SK-N-DZ (cell line): Measurements from ENCODE around the gene MICAL3.
"Not testable (repeated sequence)": the region's sequence is repeated elsewhere in the genome, so short reads cannot be mapped to it uniquely, and the experiment has no call there.

Experiments
- DNase-seq: peaks from one replicate; pipeline ENCODE4 v3.0.0-alpha.2; 2015; ENCODE audit warnings: low spot score

MICAL3 gene

DNA sequence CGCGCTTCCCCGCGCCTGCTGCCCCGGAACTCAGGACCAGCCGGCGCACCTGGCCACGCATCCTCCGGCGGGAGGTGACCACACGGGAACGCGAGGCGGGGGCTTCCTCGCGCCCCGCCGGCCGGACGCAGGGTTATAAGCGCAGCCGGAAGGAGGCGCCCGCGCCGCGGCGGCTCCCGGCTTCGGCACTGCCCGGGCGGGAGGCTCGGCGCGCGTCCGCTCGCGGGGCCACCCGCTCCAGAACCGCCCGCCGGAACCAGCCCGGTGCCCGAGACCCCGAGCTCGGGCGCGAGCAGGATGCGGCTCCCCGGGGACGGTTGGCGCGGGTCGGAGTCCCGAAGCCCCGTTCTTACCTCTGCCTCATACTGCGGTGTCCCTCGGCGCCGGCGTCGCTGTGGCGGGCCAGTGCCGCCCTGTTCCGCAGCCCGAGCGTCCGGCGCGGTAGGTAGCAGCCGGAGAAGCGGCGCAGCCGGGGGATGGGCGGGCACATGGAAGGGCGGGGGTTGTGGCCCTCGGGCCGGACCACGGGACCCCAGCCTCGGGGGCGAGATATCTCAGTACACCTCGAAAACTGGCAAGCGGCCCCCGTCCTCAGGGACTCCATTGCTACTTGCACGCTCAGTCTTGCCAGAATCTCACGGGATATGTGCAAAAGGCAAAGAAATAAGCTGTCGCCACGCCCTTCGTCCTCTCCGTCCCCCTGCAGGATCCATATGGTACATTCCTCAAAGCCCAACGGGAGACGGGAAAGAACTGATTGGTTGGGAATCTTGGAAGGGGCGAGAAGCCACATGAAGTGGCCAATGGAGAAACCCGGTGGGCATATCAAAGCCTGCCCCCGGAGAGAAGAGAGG, 23.1 kb downstream of the MICAL3 start:
- DNase-seq = peak; percentile 99

DNA sequence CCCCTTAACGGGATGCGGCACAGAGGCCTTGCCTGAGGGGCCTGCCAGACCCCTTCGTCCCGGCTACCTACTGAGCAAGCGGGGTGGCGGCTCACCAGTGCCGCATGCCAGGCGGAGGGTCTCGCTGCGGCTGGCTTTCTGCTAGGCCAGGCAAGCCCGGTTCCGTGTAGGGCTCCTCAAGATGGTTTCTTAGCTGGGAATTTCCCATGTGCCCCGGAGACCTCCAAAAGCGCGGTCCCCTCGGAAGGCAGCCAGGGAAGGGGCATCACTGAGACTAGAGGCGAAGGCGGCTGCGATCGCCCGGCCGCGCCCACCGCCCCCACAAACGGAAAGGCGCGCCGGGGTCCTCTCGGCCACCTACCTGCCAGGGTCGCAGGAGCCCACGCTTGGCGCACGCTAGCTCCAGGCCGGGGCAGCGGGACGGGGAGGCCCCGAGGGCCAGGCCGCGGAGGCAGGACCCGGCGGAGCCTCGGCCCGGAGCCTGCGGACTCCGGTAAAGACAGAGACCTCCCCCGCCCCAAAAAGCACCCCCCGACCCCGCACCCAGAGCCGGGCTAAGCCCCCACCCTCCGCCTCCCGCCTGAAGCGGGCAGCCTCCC, 23.8 kb downstream of the MICAL3 start:
- peak; percentile 34 for DNase-seq

DNA sequence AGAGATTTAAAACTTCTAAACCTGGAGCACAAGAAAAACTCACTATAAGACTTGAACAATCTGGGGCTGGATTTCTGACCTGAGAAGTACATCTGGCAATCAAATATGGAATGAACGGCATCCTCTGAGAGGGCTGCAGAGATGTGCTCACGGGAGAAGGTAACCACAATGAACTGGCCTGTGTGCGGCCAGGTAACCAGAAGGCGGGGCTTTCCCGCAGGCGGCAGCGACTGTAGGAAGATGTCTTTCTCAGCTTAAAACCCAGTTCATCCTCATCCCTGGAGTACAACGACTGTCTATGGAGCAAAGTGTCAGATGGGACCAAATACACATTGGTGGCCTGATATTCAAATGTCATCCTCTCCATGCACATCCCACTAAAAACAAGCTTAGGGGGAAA, 24.5 kb downstream of the MICAL3 start:
- no peak for DNase-seq

DNA sequence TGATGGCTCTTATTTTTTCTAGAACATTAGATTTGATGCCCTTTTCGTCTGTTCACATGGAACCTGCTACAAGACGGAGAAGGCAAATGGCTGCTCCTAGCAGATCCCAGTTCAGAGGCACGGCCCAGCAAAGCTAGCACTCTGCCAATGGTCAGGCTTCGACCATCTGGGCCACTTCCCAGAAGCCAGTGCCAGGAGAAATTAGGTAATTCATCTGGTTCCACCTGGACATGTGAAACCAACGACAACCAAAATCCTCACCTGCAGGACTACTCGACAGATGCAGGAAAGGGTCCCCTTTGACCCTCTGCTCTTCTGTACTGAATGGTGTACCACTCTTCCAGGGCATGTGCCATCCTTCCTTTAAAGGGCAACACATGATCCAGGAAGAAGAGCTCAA, 25.4 kb downstream of the MICAL3 start:
- no peak for DNase-seq

DNA sequence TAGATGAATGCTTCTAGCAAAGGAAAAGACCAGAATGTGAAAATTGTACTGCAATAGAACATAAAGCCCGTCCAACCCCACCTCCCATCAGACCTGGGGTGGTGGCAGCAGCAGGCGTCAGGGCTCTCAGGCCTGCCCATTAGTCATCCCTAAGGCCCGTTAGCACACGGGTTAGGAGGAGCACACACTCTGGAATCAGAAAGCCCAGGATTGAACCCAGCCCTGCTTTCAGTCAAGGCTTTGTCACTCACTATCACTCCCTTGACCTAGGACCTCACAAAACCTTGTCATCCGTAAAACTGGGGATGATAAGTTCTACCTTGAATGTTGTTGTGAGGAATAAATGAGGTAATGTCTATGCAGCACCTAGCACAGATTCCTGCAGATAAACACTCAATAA, 26.9 kb downstream of the MICAL3 start:
- DNase-seq = no peak

DNA sequence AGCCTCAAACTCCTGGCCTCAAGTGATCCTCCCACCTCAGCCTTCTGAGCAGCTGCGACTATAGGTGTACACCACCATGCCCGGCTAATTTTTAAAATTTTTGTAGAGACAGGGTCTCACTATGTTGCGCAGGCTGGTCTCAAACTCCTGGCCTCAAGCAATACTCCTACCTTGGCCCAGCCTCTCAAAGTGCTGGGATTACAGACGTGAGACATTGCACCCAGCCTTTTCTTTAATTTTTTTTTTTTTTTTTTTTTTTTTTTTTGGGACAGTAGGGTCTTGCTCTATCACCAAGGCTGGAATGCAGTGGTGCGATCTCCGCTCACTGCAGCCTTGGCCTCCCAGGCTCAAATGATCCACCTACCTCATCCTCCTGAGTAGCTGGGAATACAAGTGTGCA, 29.1 kb downstream of the MICAL3 start:
- DNase-seq = not testable (repeated sequence)

DNA sequence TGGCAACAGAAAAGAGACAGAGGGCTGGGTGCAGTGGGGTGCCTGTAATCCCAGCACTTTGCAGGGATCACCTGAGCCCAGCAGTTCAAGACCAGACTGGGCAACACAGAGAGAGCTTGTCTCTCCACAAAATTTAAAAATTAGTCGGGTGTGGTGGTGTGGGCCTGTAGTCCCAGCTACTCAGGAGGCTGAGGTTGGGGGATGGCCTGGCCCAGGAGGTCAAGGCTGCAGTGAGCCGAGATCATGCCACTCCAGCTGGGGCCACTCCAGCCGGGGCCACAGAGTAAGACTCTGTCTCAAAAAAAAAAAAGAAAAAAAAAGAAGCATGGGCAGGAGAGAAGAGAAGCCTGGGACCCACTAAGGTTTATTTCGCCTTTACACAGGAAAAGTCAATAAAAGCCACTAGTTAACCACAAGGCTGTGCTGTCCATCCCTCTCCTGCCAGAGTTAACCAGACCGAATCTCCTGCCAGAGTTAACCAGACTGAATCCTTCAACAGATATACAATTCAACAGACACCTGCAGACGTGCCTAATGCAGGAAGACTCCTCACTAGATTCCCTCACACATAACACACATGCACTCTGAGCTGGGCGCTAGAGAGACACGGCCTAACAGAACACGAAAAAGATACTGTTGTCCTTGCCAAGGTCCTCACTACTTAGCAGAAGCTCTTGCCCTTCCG, 29.8 kb downstream of the MICAL3 start:
- no peak for DNase-seq

DNA sequence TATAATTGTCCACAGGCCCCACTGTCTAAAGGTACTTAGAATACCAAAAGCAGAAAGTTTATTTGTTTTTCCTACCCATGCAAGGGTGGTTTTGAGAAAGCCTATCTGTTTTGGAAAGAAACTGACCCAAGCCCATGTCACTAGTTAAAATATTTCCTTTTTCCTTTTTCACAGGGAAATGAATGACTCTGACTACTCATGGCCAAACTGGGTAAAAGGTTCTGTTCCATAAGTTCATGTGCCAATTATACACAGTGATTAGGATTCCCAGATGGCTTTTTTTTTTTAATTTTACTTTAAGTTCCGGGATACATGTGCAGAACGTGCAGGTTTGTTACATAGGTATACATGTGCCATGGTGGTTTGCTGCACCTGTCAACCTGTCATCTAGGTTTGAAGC, 31.4 kb downstream of the MICAL3 start:
- not testable (repeated sequence) for DNase-seq

DNA sequence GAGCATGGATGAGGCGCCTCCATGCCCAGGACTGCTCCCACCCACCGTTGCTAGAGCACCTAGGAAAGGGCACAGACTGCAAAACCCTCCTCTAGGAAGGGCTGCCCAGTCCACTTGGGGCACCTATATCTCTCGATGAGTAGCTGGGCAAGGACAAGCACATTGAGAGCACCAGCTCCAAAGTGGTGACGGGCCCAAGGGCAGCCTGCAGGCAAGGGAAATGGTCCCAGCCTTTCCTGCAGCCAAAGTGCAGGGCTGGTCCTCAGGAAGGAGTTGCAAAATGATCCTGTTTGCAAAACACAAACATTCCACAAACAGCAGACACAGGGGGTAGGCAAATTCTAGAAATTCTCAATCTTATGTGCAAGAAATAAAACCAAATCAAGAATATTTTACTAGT, 32.4 kb downstream of the MICAL3 start:
- not testable (repeated sequence) for DNase-seq

DNA sequence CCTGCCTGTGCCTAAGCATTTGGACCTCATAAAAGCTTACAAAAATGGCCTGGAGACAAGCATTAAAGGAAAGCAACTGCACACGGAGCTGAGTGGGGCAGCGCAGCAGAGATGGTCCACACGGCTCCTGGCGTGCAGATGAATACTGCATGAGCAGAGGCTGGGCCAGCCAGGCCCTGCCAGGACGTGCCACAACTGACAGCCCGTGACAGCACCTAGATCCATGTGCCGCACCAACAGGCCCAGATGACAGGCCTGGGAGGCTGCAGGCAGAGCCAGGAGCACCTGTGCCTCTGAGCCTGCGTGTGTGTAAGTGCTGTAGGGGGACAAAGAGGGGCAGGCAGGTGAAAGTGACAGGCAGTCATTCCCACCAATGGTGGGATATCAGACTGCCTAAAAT, 33.4 kb downstream of the MICAL3 start:
- DNase-seq = no peak

DNA sequence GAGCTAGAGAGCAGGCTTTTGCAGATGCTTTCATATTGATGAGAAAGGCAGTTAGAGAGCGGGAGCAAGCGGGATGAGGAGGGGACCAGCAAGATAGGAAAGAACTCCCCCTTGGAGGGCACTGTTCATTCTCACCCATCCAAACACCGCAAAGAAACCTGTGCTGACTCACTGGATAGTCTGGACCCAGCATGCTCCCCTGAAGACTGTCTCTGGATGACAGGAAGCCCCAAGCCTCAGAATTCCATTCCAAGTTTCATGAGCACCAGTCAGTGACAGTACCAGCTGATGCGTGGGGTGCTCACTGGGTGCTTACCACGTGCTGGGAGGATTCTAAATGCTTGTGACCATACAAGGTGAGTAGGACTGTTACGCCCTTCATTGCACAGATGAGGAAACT, 34.2 kb downstream of the MICAL3 start:
- no peak for DNase-seq

DNA sequence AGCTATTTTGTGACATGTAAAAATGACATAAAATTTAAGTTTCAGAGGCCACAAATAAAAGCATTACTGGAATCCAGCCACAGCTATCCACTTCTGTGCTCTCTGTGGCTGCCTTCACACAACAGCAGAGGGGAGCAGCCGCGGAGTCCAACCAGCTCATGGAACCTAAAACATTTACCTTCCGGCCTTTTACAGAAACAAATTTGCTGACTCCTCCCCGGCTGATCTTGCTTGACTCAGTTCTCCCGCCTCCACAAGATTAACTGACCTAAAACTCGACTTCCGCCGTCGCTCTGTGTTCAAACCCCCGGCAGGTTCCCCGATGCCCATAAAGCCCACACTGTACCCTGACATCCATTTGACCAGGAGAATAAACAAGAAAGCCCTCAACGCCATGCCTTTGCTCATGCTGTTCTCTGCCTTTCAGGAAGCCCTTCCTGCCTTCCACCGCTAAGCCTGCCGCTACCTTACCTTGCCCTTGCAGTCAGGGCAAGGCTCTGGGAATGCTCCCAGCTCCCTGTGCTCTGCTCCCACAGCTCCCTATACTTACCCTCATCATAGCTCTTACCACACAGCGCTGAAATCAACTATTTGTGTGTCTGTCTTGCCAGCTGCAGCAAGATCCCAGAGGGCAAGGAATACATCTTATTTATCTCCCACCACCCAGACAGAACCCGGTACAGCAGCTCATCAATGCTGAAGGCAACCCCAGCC, 35.4 kb downstream of the MICAL3 start:
- no peak for DNase-seq

DNA sequence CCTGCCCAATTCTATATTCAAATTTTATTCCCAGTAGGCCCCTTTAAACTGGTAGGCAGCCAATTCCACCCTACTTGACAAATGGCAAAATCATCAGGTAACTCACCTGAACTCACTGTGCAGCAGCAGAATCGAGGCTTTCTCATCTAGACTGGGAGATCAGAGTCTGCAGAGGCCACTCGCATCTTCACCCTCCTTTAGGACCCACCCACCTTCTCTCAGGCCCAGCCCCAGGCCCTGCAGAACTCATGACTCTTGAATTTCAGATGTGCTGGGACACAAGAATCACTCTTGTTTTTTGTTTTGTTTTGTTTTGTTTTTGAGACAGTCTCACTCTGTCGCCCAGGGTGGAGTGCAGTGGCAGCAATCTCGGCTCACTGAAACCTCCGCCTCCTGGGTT, 38.8 kb downstream of the MICAL3 start:
- no peak for DNase-seq

DNA sequence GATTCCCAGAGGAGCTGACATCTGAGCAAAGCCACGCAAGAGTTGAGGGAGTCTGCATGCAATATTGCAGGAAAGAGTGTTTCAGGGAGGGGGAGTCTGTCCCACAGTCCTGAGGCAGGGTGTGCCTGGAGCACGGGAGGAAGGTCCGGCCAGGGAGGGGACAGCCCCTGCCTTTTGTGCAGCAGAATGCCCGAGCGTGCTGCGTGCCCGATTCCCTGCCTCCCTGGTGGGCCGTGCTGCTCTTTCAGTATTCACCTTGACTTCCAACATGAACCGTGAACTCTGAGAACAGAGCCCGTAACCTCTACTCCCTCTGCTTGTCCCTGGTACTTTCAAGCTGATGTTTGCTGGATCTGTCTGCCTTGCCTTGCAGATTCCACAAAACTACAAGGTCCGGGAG, 39.3 kb downstream of the MICAL3 start:
- DNase-seq = not testable (repeated sequence)

DNA sequence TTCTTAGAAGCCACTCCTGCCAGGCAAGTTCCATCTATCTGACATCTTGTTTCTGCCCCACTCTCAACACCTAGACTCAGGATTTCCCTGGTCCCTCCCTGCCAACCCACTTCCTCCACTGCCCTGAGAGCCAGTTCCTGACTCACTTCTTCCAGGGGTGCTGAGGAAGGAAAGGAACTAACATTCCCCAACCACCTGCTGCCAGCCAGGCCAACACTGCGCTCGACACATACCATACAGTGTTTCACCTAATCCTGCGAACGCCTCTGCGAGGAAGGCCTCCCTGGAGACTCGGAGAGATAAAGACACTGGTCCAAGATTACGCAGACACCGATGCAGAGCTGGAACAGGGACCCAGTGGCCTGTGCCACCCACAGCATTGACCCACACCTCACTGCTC, 40.2 kb downstream of the MICAL3 start:
- DNase-seq = no peak

DNA sequence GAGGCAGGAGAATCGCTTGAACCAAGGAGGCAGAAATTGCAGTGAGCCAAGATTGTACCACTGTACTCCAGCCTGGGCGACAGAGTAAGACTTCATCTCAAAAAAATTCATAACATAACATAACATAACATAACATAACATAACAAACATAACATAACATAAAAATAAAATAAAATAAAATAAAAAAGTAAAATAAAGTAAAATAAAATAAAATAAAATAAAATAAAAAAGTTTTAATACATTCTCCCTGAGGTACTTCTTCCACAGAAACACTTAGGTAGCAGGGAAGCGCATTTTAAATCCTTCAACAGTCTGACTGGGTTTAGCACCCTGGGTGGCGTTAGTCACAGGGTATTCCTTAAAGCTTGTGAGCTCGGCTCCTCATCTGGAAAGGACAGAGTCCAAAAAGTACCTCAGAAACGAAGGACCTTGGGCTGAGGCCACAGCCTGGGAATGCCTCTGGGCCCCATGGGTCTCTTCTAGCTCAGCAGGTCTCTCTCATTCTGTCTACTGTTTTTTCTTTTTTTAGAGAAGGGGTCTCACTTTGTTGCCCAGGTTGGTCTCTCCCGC, 41.7 kb downstream of the MICAL3 start:
- DNase-seq = no peak

DNA sequence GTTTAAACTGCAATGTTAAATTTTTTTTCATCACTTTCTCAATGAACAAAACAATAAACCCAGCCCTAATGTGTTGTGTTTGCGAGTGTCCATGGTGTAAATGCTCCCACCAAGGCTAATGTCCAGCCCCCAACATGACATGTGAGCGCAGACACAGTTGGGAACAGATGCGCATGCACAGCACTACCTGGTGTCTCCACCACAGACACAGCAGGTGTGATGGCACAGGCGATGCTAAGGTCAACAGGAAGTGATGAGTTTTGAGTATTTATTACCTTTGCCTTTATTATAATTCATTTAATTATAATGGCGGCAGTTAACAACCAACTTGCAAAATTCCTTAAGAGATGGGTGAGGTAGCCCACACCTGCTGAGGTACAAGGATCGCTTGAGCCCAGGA, 42.9 kb downstream of the MICAL3 start:
- DNase-seq = no peak

DNA sequence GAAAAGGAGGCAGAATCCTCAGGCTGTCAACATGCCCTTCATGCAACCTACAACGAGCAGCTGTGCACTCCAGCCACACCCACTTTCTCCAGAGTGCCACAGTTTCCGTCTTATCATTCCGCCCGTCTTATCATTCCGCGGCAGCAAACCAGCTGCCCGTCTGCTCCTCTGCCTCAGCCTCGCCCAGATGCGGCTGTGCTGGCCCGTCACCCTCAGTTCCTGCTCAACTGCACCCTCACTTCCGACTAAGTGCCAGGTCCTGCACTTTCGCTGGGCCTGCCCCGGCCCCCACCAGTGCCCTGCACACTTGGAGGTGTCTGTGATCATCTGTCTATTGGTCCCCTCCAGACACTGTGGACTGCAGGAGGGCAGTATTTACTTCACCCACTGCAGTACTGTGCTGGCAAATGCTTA, 43.7 kb downstream of the MICAL3 start:
- DNase-seq = peak; percentile 73

DNA sequence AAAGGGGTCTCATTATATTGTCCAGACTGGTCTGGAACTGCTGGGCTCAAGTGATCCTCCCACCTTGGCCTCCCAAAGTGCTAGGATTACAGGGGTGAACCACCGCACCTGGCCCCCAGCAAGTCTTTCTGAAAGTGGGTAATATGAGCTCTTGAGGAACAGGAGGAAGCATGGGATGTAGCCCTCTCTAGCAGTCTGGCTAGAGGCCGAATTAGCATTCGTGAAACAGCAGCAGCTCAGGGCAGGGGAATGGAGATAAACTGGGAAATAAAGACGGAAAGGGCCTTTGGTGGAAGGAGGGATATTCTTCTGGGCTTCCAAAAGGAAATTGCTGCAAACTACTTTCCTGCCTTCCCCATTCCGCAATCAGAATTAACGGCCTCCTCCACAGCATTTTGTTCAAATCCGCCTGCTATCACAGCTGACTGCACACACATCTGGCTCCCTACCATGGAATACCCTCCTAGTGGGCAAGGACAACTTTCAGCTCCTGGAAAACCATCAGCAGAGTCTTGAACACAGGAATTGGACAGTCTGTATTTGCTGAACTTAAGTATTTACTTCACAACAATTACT, 44.3 kb downstream of the MICAL3 start:
- DNase-seq = no peak

DNA sequence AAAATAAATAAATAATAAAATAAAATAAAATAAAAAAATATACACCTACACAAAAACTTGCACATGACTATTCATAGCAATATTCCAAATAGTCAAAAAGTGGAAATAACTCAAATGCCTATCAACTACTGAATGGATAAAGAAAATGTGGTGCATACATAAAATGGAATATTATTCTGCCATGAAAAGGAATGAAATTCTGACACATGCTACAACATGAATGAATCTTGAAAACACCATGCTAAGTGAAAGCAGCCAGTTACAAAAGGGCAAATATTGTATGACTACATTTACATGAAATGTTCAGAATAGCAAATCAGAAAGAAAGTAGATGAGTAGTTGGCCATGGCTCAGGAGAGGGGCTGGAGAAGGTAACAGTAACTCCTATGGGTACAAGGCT, 46.3 kb downstream of the MICAL3 start:
- no peak for DNase-seq

DNA sequence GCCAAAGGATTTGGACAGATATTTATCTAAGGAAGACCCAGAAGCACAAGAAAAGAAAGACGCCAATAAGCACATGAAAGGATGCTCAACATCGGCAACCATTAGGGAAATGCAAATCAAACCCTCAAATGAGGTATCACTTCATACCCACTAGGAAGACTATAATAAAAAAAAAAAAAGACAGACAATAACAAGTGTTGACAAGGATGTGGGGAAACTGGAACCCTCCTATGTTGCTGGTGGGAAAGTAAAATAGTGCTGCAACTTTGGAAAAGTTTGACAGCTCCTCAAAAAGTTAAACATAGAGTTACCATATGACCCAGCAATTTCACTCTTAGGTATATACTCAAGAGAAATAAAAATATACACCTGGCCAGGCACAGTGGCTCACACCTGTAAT, 47.0 kb downstream of the MICAL3 start:
- DNase-seq = no peak
